A549 (cell line): ENCODE results near the gene SKI. TPM values are rescaled to one million over a fixed set of nuclear protein-coding genes. Genes with fewer than 3 reads are reported as not detected.
A peak's percentile ranks its signal among the peaks of the same experiment; 100 is the strongest.

Experiments used
- ATAC-seq, 2 experiments: fragments of 200-7000 bp in 1 of 2; fragments of >200 bp in 1 of 2; cut with Nextera tagmentation in 1 of 2; cut with Tn5 transposase in 1 of 2; 3 replicates each; pipeline versions ENCODE4 v1.8.0 to v1.9.1; 2018 to 2020; ENCODE audit warnings: mild to moderate bottlenecking in 1 of 2, moderate library complexity in 1 of 2
- CTCF ChIA-PET: fragments of 300-600 bp; sonication (Branson Sonifier 250); formaldehyde crosslinking; extraction: SDS; loops from one replicate; lab custom pipeline; 2021; ENCODE audit warnings: antibody characterized with exemption, inconsistent platforms; lab: Yijun Ruan, JAX
- POLR2A ChIA-PET: fragments of 350-600 bp; formaldehyde crosslinking; extraction: SDS; loops from one replicate; lab custom pipeline; 2021; ENCODE audit warnings: antibody characterized with exemption, inconsistent platforms; lab: Yijun Ruan, JAX
- DNase-seq, 2 experiments: peaks; one replicate each; pipeline versions ENCODE4 v3.0.0 to v3.0.0-alpha.2; 2011 to 2016; ENCODE audit warnings: low read depth in 1 of 2, low spot score in 1 of 2
- FAIRE-seq: peaks from 2 replicates; lab custom pipeline; 2011; peaks lifted over from hg19 to GRCh38; lab: Jason Lieb, UNC
- H3K27ac ChIP-seq, 2 experiments: fragments of >200 bp; sonication (Bioruptor Twin); formaldehyde crosslinking; 3 replicates each; pipeline ENCODE4 v1.5.1; 2016 to 2017
- H3K4me1 ChIP-seq: fragments of >200 bp; sonication (Bioruptor Twin); formaldehyde crosslinking; 3 replicates; pipeline ENCODE4 v1.6.1; 2016
- H3K4me2 ChIP-seq: fragments of >200 bp; sonication (Bioruptor Twin); formaldehyde crosslinking; 3 replicates; pipeline ENCODE4 v1.6.1; 2016
- H3K4me3 ChIP-seq: fragments of >200 bp; sonication (Bioruptor Twin); formaldehyde crosslinking; 3 replicates; pipeline ENCODE4 v1.5.1; 2016
- H3K9me3 ChIP-seq: fragments of >200 bp; sonication (Bioruptor Twin); formaldehyde crosslinking; 3 replicates; pipeline ENCODE4 v1.6.1; 2016
- BHLHE40 ChIP-seq: IDR thresholded peaks from 2 replicates; pipeline ENCODE4 v1.6.1; 2012; ENCODE audit warnings: low read depth, low read length, inconsistent platforms
- CEBPB ChIP-seq, 2 experiments: fragments of >200 bp in 1 of 2; sonication (Bioruptor Twin) in 1 of 2; formaldehyde crosslinking in 1 of 2; IDR thresholded peaks; 2 replicates each; pipeline ENCODE4 v1.6.1; 2012 to 2016
- CHD2 ChIP-seq: fragments of 150-350 bp; IDR thresholded peaks from 2 replicates; pipeline ENCODE4 v1.6.1; 2014; ENCODE audit warnings: low read length; ENCODE audit not compliant: partially characterized antibody
- CHD4 ChIP-seq: fragments of 200-600 bp; sonication (generic); IDR thresholded peaks from 2 replicates; pipeline ENCODE4 v1.6.1; 2016; ENCODE audit warnings: antibody characterized with exemption, mild to moderate bottlenecking, borderline replicate concordance
- EP300 ChIP-seq, 2 experiments: fragments of >200 bp; sonication (Bioruptor Twin); formaldehyde crosslinking; IDR thresholded peaks; 2 replicates in 1 of 2; 3 replicates in 1 of 2; pipeline ENCODE4 v1.6.1; 2016 to 2017
- FOXS1 ChIP-seq: fragments of 250-450 bp; sonication (Bioruptor Pico); IDR thresholded peaks from 2 replicates; pipeline ENCODE4 v1.5.0; 2020; ENCODE audit warnings: mild to moderate bottlenecking, moderate library complexity
- GATA3 ChIP-seq: IDR thresholded peaks from 2 replicates; pipeline ENCODE4 v1.6.1; 2012; ENCODE audit warnings: borderline replicate concordance
- HDAC2 ChIP-seq: fragments of 200-600 bp; sonication (generic); IDR thresholded peaks from 2 replicates; pipeline ENCODE4 v1.6.1; 2016
- HEYL ChIP-seq: fragments of 250-450 bp; sonication (Bioruptor Pico); IDR thresholded peaks from 2 replicates; pipeline ENCODE4 v1.8.0; 2021; ENCODE audit warnings: mild to moderate bottlenecking, moderate library complexity
- HOXB5 ChIP-seq: fragments of 250-450 bp; sonication (Bioruptor Pico); IDR thresholded peaks from 2 replicates; pipeline ENCODE4 v1.5.0; 2020; ENCODE audit warnings: mild to moderate bottlenecking, moderate library complexity
- JUN ChIP-seq, 2 experiments: fragments of >200 bp; sonication (Bioruptor Twin); formaldehyde crosslinking; IDR thresholded peaks; 2 replicates in 1 of 2; 3 replicates in 1 of 2; pipeline ENCODE4 v1.6.1; 2016 to 2017
- JUNB ChIP-seq: fragments of >200 bp; sonication (Bioruptor Twin); formaldehyde crosslinking; IDR thresholded peaks from 2 replicates; pipeline ENCODE4 v1.6.1; 2016
- KDM1A ChIP-seq: fragments of 200-600 bp; sonication (generic); IDR thresholded peaks from 2 replicates; pipeline ENCODE4 v1.6.1; 2016; ENCODE audit warnings: low read depth, mild to moderate bottlenecking
- MAFK ChIP-seq: fragments of 450-650 bp; IDR thresholded peaks from 2 replicates; pipeline ENCODE4 v1.6.1; 2014; ENCODE audit not compliant: partially characterized antibody
- NPAS2 ChIP-seq: fragments of 250-450 bp; sonication (Bioruptor Pico); IDR thresholded peaks from 2 replicates; pipeline ENCODE4 v1.8.0; 2022; ENCODE audit warnings: mild to moderate bottlenecking, moderate library complexity, borderline replicate concordance
- RFX5 ChIP-seq: fragments of 450-650 bp; IDR thresholded peaks from 2 replicates; pipeline ENCODE4 v1.7.1; 2014; ENCODE audit warnings: antibody characterized with exemption, mild to moderate bottlenecking, moderate library complexity
- ZNF302 ChIP-seq: fragments of 250-450 bp; sonication (Bioruptor Pico); IDR thresholded peaks from 2 replicates; pipeline ENCODE4 v1.9.0; 2021; ENCODE audit warnings: inconsistent platforms, mild to moderate bottlenecking, moderate library complexity
- WGBS: methylation state at CpG from one replicate; pipeline ENCODE4 v1.1.6; 2017; ENCODE audit errors: missing lambda C conversion rate; 5-methylcytosine and 5-hydroxymethylcytosine counted together
- polyA minus RNA-seq: library from RNA; depleted of rRNA, polyadenylated mRNA; stranded (reverse); fragments of >200 nt; gene quantifications from 2 replicates; pipeline ENCODE4 v1.2.3, GENCODE V29; 2011; rRNA and poly(A)+ RNA removed
- polyA plus RNA-seq, 4 experiments: library from polyadenylated mRNA; depleted of rRNA in 3 of 4; stranded (reverse); fragments of >200 nt; fragmentation: RNase III in 1 of 4; extraction: RNeasy Plus Mini Kit Qiagen cat#74134 plus additional on column Dnase treatment in 1 of 4; gene quantifications; 2 replicates in 3 of 4; 3 replicates in 1 of 4; pipeline ENCODE4 v1.2.3, GENCODE V29; 2011 to 2017
- TF ChIP-seq, protein P1 (sequence below): IDR thresholded peaks from 2 replicates; pipeline ENCODE4 v1.6.1; 2012
- TF ChIP-seq, protein P2 (sequence below): IDR thresholded peaks from 2 replicates; pipeline ENCODE4 v1.6.1; 2012; ENCODE audit warnings: low read depth, borderline replicate concordance
- TF ChIP-seq, protein P3 (sequence below): fragments of >200 bp; sonication (Bioruptor Twin); formaldehyde crosslinking; IDR thresholded peaks from 2 replicates; pipeline ENCODE4 v1.6.1; 2016
- TF ChIP-seq, protein P4 (sequence below): fragments of 200-600 bp; sonication (generic); IDR thresholded peaks from 2 replicates; pipeline ENCODE4 v1.6.1; 2016; ENCODE audit warnings: antibody characterized with exemption, mild to moderate bottlenecking, moderate library complexity
- TF ChIP-seq, protein P5 (sequence below): fragments of 250-450 bp; sonication (Bioruptor Pico); IDR thresholded peaks from 2 replicates; pipeline ENCODE4 v1.5.0; 2021; ENCODE audit warnings: mild to moderate bottlenecking, moderate library complexity, borderline replicate concordance

The SKI gene
- polyA plus RNA-seq (2011; rRNA removed) (2.8 and 4.3 TPM in 2 replicates), polyA plus RNA-seq (2017; fragmentation: RNase III; extraction: RNeasy Plus Mini Kit Qiagen cat#74134 plus additional on column Dnase treatment) (11.5 to 12.0 TPM (median 11.5 TPM) in 3 replicates), polyA minus RNA-seq (1.8 and 3.0 TPM in 2 replicates)
- polyA plus RNA-seq (2012; cell fraction: cytosol; rRNA removed): 5.1 and 7.6 TPM in 2 replicates
- 13.8 and 16.6 TPM in 2 replicates for polyA plus RNA-seq (2012; cell fraction: nucleus; rRNA removed)

DNA sequence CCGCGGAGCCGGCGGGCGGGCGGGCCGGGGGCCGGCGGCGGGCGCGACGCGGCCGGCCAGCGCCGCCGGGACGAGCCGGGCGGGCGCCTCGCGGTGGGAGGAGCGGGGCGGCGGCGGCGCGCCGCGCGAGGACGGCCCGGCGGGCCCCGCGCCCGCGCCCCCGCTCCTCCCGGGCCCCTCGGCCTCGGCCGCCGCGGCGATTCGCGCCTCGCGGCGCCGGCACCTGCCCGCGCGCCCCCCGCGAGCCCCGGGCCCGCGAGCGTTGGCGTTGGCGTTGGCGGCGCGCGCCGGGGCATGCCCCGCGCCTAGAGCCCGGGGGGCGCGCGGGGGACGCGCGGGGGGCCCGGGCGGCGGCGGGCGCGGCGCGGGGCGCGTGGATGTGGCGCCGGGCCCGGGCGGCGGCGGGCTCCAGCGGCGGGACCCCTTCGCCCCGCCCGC, at the start of gene SKI:
TSS of gene SKI (plus strand) at position 163 of the 438 bp plus-strand sequence. CDS start 448 bp downstream, outside the sequence.
- peak within 1 kb of the TSS; percentile 98 for H3K4me3 ChIP-seq
- TF ChIP-seq HOXB5 (CRISPR knock-in tag): no peak
- TF ChIP-seq, protein P1, sequence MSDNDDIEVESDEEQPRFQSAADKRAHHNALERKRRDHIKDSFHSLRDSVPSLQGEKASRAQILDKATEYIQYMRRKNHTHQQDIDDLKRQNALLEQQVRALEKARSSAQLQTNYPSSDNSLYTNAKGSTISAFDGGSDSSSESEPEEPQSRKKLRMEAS: no peak
- TF ChIP-seq CHD4: no peak
- no peak for TF ChIP-seq NPAS2 (CRISPR knock-in tag)
- FAIRE-seq: no peak

DNA sequence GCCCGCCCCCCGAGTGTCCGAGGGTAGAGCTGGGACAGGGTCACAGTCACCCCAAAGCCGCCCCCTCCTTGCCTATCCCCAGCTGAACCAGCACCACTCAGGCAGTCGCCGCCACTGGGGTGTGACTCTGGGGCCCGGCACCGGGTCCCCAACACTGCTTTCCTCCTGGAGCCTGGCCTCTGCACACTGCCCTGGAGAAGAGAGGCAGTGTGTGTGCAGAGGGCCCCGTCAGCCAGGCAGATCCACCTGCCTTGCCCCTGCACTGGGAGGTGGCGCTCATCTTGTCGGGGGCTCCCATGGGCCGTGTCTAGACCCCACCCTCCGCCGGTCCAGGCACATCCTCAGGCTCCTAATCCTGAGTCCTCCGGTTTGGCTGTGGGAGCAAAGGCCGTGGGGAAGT, 49.2 kb upstream of the SKI start:
- TF ChIP-seq MAFK: no peak
- TF ChIP-seq, protein P2, sequence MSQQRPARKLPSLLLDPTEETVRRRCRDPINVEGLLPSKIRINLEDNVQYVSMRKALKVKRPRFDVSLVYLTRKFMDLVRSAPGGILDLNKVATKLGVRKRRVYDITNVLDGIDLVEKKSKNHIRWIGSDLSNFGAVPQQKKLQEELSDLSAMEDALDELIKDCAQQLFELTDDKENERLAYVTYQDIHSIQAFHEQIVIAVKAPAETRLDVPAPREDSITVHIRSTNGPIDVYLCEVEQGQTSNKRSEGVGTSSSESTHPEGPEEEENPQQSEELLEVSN: no peak
- TF ChIP-seq GATA3: no peak
- TF ChIP-seq, protein P3, sequence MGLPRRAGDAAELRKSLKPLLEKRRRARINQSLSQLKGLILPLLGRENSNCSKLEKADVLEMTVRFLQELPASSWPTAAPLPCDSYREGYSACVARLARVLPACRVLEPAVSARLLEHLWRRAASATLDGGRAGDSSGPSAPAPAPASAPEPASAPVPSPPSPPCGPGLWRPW: no peak
- TF ChIP-seq, protein P4, sequence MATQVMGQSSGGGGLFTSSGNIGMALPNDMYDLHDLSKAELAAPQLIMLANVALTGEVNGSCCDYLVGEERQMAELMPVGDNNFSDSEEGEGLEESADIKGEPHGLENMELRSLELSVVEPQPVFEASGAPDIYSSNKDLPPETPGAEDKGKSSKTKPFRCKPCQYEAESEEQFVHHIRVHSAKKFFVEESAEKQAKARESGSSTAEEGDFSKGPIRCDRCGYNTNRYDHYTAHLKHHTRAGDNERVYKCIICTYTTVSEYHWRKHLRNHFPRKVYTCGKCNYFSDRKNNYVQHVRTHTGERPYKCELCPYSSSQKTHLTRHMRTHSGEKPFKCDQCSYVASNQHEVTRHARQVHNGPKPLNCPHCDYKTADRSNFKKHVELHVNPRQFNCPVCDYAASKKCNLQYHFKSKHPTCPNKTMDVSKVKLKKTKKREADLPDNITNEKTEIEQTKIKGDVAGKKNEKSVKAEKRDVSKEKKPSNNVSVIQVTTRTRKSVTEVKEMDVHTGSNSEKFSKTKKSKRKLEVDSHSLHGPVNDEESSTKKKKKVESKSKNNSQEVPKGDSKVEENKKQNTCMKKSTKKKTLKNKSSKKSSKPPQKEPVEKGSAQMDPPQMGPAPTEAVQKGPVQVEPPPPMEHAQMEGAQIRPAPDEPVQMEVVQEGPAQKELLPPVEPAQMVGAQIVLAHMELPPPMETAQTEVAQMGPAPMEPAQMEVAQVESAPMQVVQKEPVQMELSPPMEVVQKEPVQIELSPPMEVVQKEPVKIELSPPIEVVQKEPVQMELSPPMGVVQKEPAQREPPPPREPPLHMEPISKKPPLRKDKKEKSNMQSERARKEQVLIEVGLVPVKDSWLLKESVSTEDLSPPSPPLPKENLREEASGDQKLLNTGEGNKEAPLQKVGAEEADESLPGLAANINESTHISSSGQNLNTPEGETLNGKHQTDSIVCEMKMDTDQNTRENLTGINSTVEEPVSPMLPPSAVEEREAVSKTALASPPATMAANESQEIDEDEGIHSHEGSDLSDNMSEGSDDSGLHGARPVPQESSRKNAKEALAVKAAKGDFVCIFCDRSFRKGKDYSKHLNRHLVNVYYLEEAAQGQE: no peak
- TF ChIP-seq FOXS1 (CRISPR knock-in tag): no peak
- TF ChIP-seq JUN (IDR thresholded peaks at IDR 0.05): no peak
- TF ChIP-seq ZNF302 (CRISPR knock-in tag): no peak
- TF ChIP-seq KDM1A: no peak
- no peak for TF ChIP-seq HDAC2
- TF ChIP-seq BHLHE40: no peak
- no peak for TF ChIP-seq EP300 (IDR thresholded peaks at IDR 0.05)
- TF ChIP-seq RFX5: no peak
- TF ChIP-seq, protein P1: no peak
- no peak for TF ChIP-seq JUNB
- no peak for TF ChIP-seq CEBPB (IDR thresholded peaks at IDR 0.05)
- TF ChIP-seq, protein P5, sequence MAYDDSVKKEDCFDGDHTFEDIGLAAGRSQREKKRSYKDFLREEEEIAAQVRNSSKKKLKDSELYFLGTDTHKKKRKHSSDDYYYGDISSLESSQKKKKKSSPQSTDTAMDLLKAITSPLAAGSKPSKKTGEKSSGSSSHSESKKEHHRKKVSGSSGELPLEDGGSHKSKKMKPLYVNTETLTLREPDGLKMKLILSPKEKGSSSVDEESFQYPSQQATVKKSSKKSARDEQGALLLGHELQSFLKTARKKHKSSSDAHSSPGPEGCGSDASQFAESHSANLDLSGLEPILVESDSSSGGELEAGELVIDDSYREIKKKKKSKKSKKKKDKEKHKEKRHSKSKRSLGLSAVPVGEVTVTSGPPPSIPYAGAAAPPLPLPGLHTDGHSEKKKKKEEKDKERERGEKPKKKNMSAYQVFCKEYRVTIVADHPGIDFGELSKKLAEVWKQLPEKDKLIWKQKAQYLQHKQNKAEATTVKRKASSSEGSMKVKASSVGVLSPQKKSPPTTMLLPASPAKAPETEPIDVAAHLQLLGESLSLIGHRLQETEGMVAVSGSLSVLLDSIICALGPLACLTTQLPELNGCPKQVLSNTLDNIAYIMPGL: no peak
- no peak for TF ChIP-seq CHD2
- no peak for TF ChIP-seq HEYL (CRISPR knock-in tag)
- Histone ChIP-seq H3K4me3 (no peak overlapping the region), H3K4me2 (no peak overlapping the region), H3K4me1 (no peaks in the 10 kb centered on the region), H3K27ac (no peak overlapping the region), H3K9me3 (no peaks in the 10 kb centered on the region)
- ChIA-PET POLR2A (no interaction called here), CTCF (interaction anchor here (1.5 kb wide), 1 partner anchor 16 kb away, joined by 4 read pairs; the partner anchor contains the start of gene FAAP20)
- no peak for ATAC-seq
- DNase-seq: no peak
- WGBS: 70% methylated on average over 9 of the region's 16 CpGs
- no peak for FAIRE-seq

More for the DNA sequence above, at the start of gene SKI:
- no CpG with 5 or more reads among the region's 100 CpGs for WGBS
- H3K4me1 ChIP-seq: peaks cover 35% of the 10 kb centered on the region
- no peak for DNase-seq
- H3K4me2 ChIP-seq: peak within 1 kb of the TSS; percentile 99
- H3K27ac ChIP-seq: peak within 1 kb of the TSS; percentile 100
- CTCF ChIA-PET: interaction anchor here (1.0 to 7.6 kb wide), 5 partner anchors 8 to 86 kb away, joined by 3 to 49 read pairs (median 11); partner anchors contain the start of gene FAAP20
- POLR2A ChIA-PET: interaction anchor here (1.0 to 1.3 kb wide), 3 partner anchors 15 to 163 kb away, joined by 3 to 9 read pairs (median 4); partner anchors contain the start of genes MORN1 and RER1
- no peaks in the 10 kb centered on the region for H3K9me3 ChIP-seq
- ATAC-seq: no peak
